AG04450 (cell line): ENCODE data around the gene CDKAL1. TPM values are rescaled to one million over a fixed set of nuclear protein-coding genes. Genes with fewer than 3 reads are reported as not detected.

Experiments
- CTCF ChIA-PET: fragments of 300-600, 350-600 bp; formaldehyde crosslinking; extraction: SDS; loops from one replicate; lab custom pipeline; 2022; ENCODE audit warnings: antibody characterized with exemption, inconsistent platforms; lab: Charles Lee
- POLR2A ChIA-PET: fragments of 350-600 bp; formaldehyde crosslinking; extraction: SDS; loops from one replicate; lab custom pipeline; 2021; ENCODE audit warnings: antibody characterized with exemption, inconsistent platforms; lab: Yijun Ruan, JAX
- DNase-seq: peaks from one replicate; pipeline ENCODE4 v3.0.0-alpha.2; 2011; ENCODE audit warnings: low read depth, low spot score
- H3K27ac ChIP-seq: one replicate; pipeline ENCODE4 v1.5.1; 2012; ENCODE audit warnings: low read depth, low read length, control low read depth
- H3K27me3 ChIP-seq: one replicate; pipeline ENCODE4 v1.6.0; 2012; ENCODE audit warnings: low read length; ENCODE audit not compliant: control insufficient read depth, insufficient read depth
- H3K4me3 ChIP-seq: 2 replicates; pipeline ENCODE4 v1.5.1; 2011; ENCODE audit warnings: mild to moderate bottlenecking, low read depth, low read length, control low read depth
- H3K9me3 ChIP-seq: 2 replicates; pipeline ENCODE4 v1.5.1; 2012; ENCODE audit warnings: low read length; ENCODE audit not compliant: control insufficient read depth, insufficient read depth
- polyA plus RNA-seq: library from polyadenylated mRNA; depleted of rRNA; stranded (reverse); fragments of >200 nt; gene quantifications from 2 replicates; pipeline ENCODE4 v1.2.3, GENCODE V29; 2011
- TF ChIP-seq, protein P1 (sequence below): IDR thresholded peaks from 2 replicates; pipeline ENCODE4 v1.5.1; 2011; ENCODE audit warnings: low read depth, low read length, control low read depth, inconsistent platforms

CDKAL1 gene
- polyA plus RNA-seq, 1 experiment: 9.2 TPM

- no peak overlapping the region for H3K27ac ChIP-seq
- POLR2A ChIA-PET: no interaction called here
- H3K27me3 ChIP-seq: no peaks in the 10 kb centered on the region
- H3K4me3 ChIP-seq: no peak overlapping the region
- TF ChIP-seq, protein P1, sequence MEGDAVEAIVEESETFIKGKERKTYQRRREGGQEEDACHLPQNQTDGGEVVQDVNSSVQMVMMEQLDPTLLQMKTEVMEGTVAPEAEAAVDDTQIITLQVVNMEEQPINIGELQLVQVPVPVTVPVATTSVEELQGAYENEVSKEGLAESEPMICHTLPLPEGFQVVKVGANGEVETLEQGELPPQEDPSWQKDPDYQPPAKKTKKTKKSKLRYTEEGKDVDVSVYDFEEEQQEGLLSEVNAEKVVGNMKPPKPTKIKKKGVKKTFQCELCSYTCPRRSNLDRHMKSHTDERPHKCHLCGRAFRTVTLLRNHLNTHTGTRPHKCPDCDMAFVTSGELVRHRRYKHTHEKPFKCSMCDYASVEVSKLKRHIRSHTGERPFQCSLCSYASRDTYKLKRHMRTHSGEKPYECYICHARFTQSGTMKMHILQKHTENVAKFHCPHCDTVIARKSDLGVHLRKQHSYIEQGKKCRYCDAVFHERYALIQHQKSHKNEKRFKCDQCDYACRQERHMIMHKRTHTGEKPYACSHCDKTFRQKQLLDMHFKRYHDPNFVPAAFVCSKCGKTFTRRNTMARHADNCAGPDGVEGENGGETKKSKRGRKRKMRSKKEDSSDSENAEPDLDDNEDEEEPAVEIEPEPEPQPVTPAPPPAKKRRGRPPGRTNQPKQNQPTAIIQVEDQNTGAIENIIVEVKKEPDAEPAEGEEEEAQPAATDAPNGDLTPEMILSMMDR: peak; percentile 8; the same call in 1 of the 2 replicates
- CTCF ChIA-PET: no interaction called here
- H3K9me3 ChIP-seq: no peaks in the 10 kb centered on the region
- no peak for DNase-seq
Measured at GRCh38 chr6:21227486-21227885, 693.2 kb downstream of the CDKAL1 start.

GRCh38 chr6:21228411-21228810 lies 694.2 kb downstream of the CDKAL1 start:
- Histone ChIP-seq H3K27me3 (no peaks in the 10 kb centered on the region), H3K27ac (no peak overlapping the region), H3K4me3 (no peak overlapping the region), H3K9me3 (peaks cover 3% of the 10 kb centered on the region; the same call in 1 of the 2 replicates)
- ChIA-PET CTCF (interaction anchor here (0.8 kb wide), 1 partner anchor 360 kb away, joined by 3 read pairs; no protein-coding TSS in a partner anchor), POLR2A (no interaction called here)
- DNase-seq: no peak
- TF ChIP-seq, protein P1: no peak

GRCh38 chr6:21228876-21229460 lies 694.7 kb downstream of the CDKAL1 start:
- TF ChIP-seq, protein P1: no peak
- CTCF ChIA-PET: interaction anchor here (0.8 kb wide), 1 partner anchor 360 kb away, joined by 3 read pairs; no protein-coding TSS in a partner anchor
- H3K9me3 ChIP-seq: peaks cover 3% of the 10 kb centered on the region; the same call in 1 of the 2 replicates
- no peak overlapping the region for H3K27ac ChIP-seq
- H3K27me3 ChIP-seq: no peaks in the 10 kb centered on the region
- POLR2A ChIA-PET: no interaction called here
- no peak for DNase-seq
- H3K4me3 ChIP-seq: no peak overlapping the region

- TF ChIP-seq, protein P1: no peak
- H3K27ac ChIP-seq: no peak overlapping the region
- CTCF ChIA-PET: no interaction called here
- DNase-seq: no peak
- H3K9me3 ChIP-seq: peaks cover 3% of the 10 kb centered on the region; the same call in 1 of the 2 replicates
- POLR2A ChIA-PET: no interaction called here
- no peaks in the 10 kb centered on the region for H3K27me3 ChIP-seq
- H3K4me3 ChIP-seq: no peak overlapping the region
Measured at GRCh38 chr6:21230536-21230935, 696.3 kb downstream of the CDKAL1 start.

- ChIA-PET CTCF (no interaction called here), POLR2A (no interaction called here)
- Histone ChIP-seq H3K9me3 (peaks cover 3% of the 10 kb centered on the region; the same call in 1 of the 2 replicates), H3K27me3 (no peaks in the 10 kb centered on the region), H3K27ac (no peak overlapping the region), H3K4me3 (no peak overlapping the region)
- TF ChIP-seq, protein P1: no peak
- no peak for DNase-seq
Measured at GRCh38 chr6:21235162-21235561, 700.9 kb downstream of the CDKAL1 start.
